HG02588 (cell line): ENCODE results near the gene CAST.
"Not testable (repeated sequence)": the region's sequence is repeated elsewhere in the genome, so short reads cannot be mapped to it uniquely, and the experiment has no call there.

Source experiments
- ATAC-seq: cut with Tn5 transposase; IDR thresholded peaks from one replicate; pipeline ENCODE4 v1.9.1; 2021; ENCODE audit warnings: mild to moderate bottlenecking, moderate library complexity; ENCODE audit not compliant: unreplicated experiment

Gene CAST

GRCh38 chr5:96742538-96742937 lies 80.4 kb downstream of the CAST start:
- no peak for ATAC-seq

- no peak for ATAC-seq
Observed at GRCh38 chr5:96743065-96743768, 81.0 kb downstream of the CAST start.

- ATAC-seq = no peak
Observed at GRCh38 chr5:96743805-96744204, 81.6 kb downstream of the CAST start.

- not testable (repeated sequence) for ATAC-seq
Observed at GRCh38 chr5:96744218-96744617, 82.0 kb downstream of the CAST start.

GRCh38 chr5:96745025-96745424 lies 82.8 kb downstream of the CAST start:
- no peak for ATAC-seq

GRCh38 chr5:96745844-96746531 lies 83.8 kb downstream of the CAST start:
- no peak for ATAC-seq

GRCh38 chr5:96747720-96748119 lies 85.5 kb downstream of the CAST start:
- no peak for ATAC-seq

GRCh38 chr5:96750110-96750822 lies 88.1 kb downstream of the CAST start:
- ATAC-seq = no peak

GRCh38 chr5:96751203-96752169 lies 89.3 kb downstream of the CAST start:
- ATAC-seq = no peak

GRCh38 chr5:96752341-96753016 lies 90.3 kb downstream of the CAST start:
- no peak for ATAC-seq

- ATAC-seq = no peak
Observed at GRCh38 chr5:96753017-96753397, 90.8 kb downstream of the CAST start.

GRCh38 chr5:96753848-96754247 lies 91.7 kb downstream of the CAST start:
- ATAC-seq = no peak

- ATAC-seq = no peak
Observed at GRCh38 chr5:96755851-96756250, 93.7 kb downstream of the CAST start.

GRCh38 chr5:96756985-96757384 lies 94.8 kb downstream of the CAST start:
- no peak for ATAC-seq

GRCh38 chr5:96758621-96759020 lies 96.4 kb downstream of the CAST start:
- ATAC-seq = no peak

- ATAC-seq = no peak
Observed at GRCh38 chr5:96761618-96762017, 99.4 kb downstream of the CAST start.

- ATAC-seq = no peak
Observed at GRCh38 chr5:96763026-96763425, 100.8 kb downstream of the CAST start.

GRCh38 chr5:96765043-96765442 lies 102.9 kb downstream of the CAST start:
- no peak for ATAC-seq

GRCh38 chr5:96768708-96769251 lies 106.6 kb downstream of the CAST start:
- no peak for ATAC-seq

GRCh38 chr5:96771395-96771794 lies 109.2 kb downstream of the CAST start:
- no peak for ATAC-seq
